NB4 (cell line): ENCODE data around the gene MUC6.

Experiments used
- CTCF ChIP-seq: IDR thresholded peaks from one replicate; pipeline ENCODE4 v1.5.1; 2012; ENCODE audit warnings: low read depth, low read length
- MAX ChIP-seq: IDR thresholded peaks from 2 replicates; pipeline ENCODE4 v1.6.1; 2011; ENCODE audit warnings: low read depth, low read length
- POLR2A ChIP-seq: IDR thresholded peaks from 2 replicates; pipeline ENCODE4 v1.6.1; 2011; ENCODE audit warnings: mild to moderate bottlenecking; ENCODE audit not compliant: insufficient read length; ENCODE audit errors: extremely low read depth

GRCh38 chr11:1044160-1044559 lies 7.6 kb upstream of the MUC6 start:
- no peak for TF ChIP-seq CTCF
- no peak for TF ChIP-seq POLR2A
- no peak for TF ChIP-seq MAX
